Hypothalamus (tissue), 51 donors: ENCODE results near the gene C1RL.
"Not testable (repeated sequence)": the region's sequence is repeated elsewhere in the genome, so short reads cannot be mapped to it uniquely, and the experiment has no call there.

Source experiments
- DNase-seq, 51 donors: peaks; one replicate each; lab custom pipeline; 2025; lab: John Stamatoyannopoulos, UW

Gene C1RL

GRCh38 chr12:7117670-7118069 lies 8.7 kb upstream of the C1RL start:
- DNase-seq = no peak

GRCh38 chr12:7116916-7117315 lies 7.9 kb upstream of the C1RL start:
- no peak for DNase-seq

GRCh38 chr12:7116196-7116595 lies 7.2 kb upstream of the C1RL start:
- DNase-seq = no peak

- DNase-seq = no peak
These were observed 5.8 kb upstream of the C1RL start for GRCh38 chr12:7114851-7115250.

- DNase-seq = no peak
These were observed 5.0 kb upstream of the C1RL start for GRCh38 chr12:7114008-7114407.

GRCh38 chr12:7113389-7113871 lies 4.4 kb upstream of the C1RL start:
- peak in 5 of 51 donors; percentile 5 to 34 (median 9) for DNase-seq

GRCh38 chr12:7112041-7112440 lies 3.0 kb upstream of the C1RL start:
- DNase-seq = no peak

GRCh38 chr12:7110661-7111060 lies 1.6 kb upstream of the C1RL start:
- DNase-seq = no peak

- DNase-seq = no peak
These were observed 532 bp upstream of the C1RL start for GRCh38 chr12:7109572-7109920.

GRCh38 chr12:7108003-7108795 lies 815 bp downstream of the C1RL start:
- peak in 11 of 51 donors; percentile 1 to 53 (median 19) for DNase-seq

GRCh38 chr12:7107636-7108002 lies 1.4 kb downstream of the C1RL start:
- no peak for DNase-seq

- DNase-seq = not testable (repeated sequence)
These were observed 1.8 kb downstream of the C1RL start for GRCh38 chr12:7107181-7107580.

GRCh38 chr12:7106082-7106481 lies 2.9 kb downstream of the C1RL start:
- no peak for DNase-seq

GRCh38 chr12:7103837-7104584 lies 5.0 kb downstream of the C1RL start:
- DNase-seq = no peak

- DNase-seq = no peak
These were observed 6.4 kb downstream of the C1RL start for GRCh38 chr12:7102582-7102981.

- DNase-seq = no peak
These were observed 7.3 kb downstream of the C1RL start for GRCh38 chr12:7101694-7102131.

- DNase-seq = no peak
These were observed 7.8 kb downstream of the C1RL start for GRCh38 chr12:7101047-7101693.

GRCh38 chr12:7100239-7100638 lies 8.8 kb downstream of the C1RL start:
- no peak for DNase-seq

GRCh38 chr12:7099290-7099996 lies 9.6 kb downstream of the C1RL start:
- no peak for DNase-seq

GRCh38 chr12:7096979-7097378 lies 12.0 kb downstream of the C1RL start:
- no peak for DNase-seq
